HepG2 (cell line): ENCODE measurements around the gene TWIST2. TPM values are rescaled to one million over a fixed set of nuclear protein-coding genes. Genes with fewer than 3 reads are reported as not detected.

Source experiments
- ATAC-seq: fragments of 200-7000 bp; cut with Tn5 transposase; 3 replicates; pipeline ENCODE4 v1.9.1; 2020; ENCODE audit warnings: mild to moderate bottlenecking, moderate library complexity
- BruUV-seq: library from RNA; stranded (reverse); fragments of 400-500 nt; replicated peaks from 2 replicates; lab custom pipeline; 2021; lab: Mats Ljungman, UMichigan
- CTCF ChIA-PET: fragments of 300-600 bp; formaldehyde crosslinking; extraction: SDS; loops from one replicate; lab custom pipeline; 2021; ENCODE audit warnings: low total read pairs, inconsistent platforms, low intra/inter-chr PET ratio; lab: Yijun Ruan, JAX
- POLR2A ChIA-PET: fragments of 350-600 bp; sonication (Branson Sonifier 250); formaldehyde crosslinking; loops from one replicate; lab custom pipeline; 2020; ENCODE audit warnings: antibody characterized with exemption, inconsistent platforms; lab: Yijun Ruan, JAX
- DNase-seq: peaks from one replicate; pipeline ENCODE4 v3.0.0-alpha.2; 2015; ENCODE audit warnings: low spot score
- FAIRE-seq: peaks from 3 replicates; lab custom pipeline; 2011; peaks lifted over from hg19 to GRCh38; lab: Jason Lieb, UNC
- H2AFZ ChIP-seq: one replicate; pipeline ENCODE4 v1.6.1; 2011; ENCODE audit warnings: low read length, inconsistent platforms
- H3K27ac ChIP-seq: fragments of 300-600 bp; 3 replicates; pipeline ENCODE4 v1.8.0; 2011; ENCODE audit warnings: mixed run types, mild to moderate bottlenecking, mixed read lengths, low read length, inconsistent platforms; ENCODE audit not compliant: insufficient read depth; ENCODE audit errors: extremely low read length
- H3K27me3 ChIP-seq, 2 experiments: fragments of 200-600 bp in 1 of 2; 2 replicates in 1 of 2; 3 replicates in 1 of 2; pipeline versions ENCODE4 v1.6.0 to v1.8.0; 2011; ENCODE audit warnings: low read length in 2 of 2, mild to moderate bottlenecking in 2 of 2, moderate library complexity in 2 of 2, inconsistent platforms in 1 of 2; ENCODE audit not compliant: insufficient read depth in 2 of 2, control insufficient read depth in 1 of 2
- H3K36me3 ChIP-seq, 2 experiments: fragments of 200-600 bp in 1 of 2; replicated peaks in 1 of 2; 2 replicates in 1 of 2; 3 replicates in 1 of 2; pipeline versions ENCODE4 v1.5.1 to v1.8.0; 2011; ENCODE audit warnings: low read length in 2 of 2, inconsistent platforms in 1 of 2; ENCODE audit not compliant: insufficient read depth in 2 of 2, control insufficient read depth in 1 of 2
- H3K4me1 ChIP-seq: 2 replicates; pipeline ENCODE4 v1.5.1; 2012; ENCODE audit warnings: low read length, inconsistent platforms; ENCODE audit not compliant: insufficient read depth
- H3K4me2 ChIP-seq: 2 replicates; pipeline ENCODE4 v1.6.0; 2011; ENCODE audit warnings: low read depth, low read length, inconsistent platforms
- H3K4me3 ChIP-seq, 3 experiments: fragments of 200-600 bp in 1 of 3; sonication (generic), shearing (Covaris generic) in 1 of 3; replicated peaks in 1 of 3; 2 replicates each; pipeline ENCODE4 v1.5.1; 2011 to 2016; ENCODE audit warnings: low read length in 3 of 3, inconsistent platforms in 2 of 3, low read depth in 2 of 3, mild to moderate bottlenecking in 2 of 3, control low read depth in 1 of 3, mixed read lengths in 1 of 3; ENCODE audit not compliant: insufficient read depth in 1 of 3
- H3K79me2 ChIP-seq: one replicate; pipeline ENCODE4 v1.6.1; 2011; ENCODE audit warnings: low read length, inconsistent platforms; ENCODE audit not compliant: insufficient read depth
- H3K9ac ChIP-seq: 2 replicates; pipeline ENCODE4 v1.6.0; 2011; ENCODE audit warnings: mild to moderate bottlenecking, low read depth, low read length, inconsistent platforms; ENCODE audit not compliant: insufficient read depth
- H3K9me3 ChIP-seq: 2 replicates; pipeline ENCODE4 v1.5.1; 2012; ENCODE audit warnings: mild to moderate bottlenecking, low read length
- H4K20me1 ChIP-seq: 2 replicates; pipeline ENCODE4 v1.6.0; 2011; ENCODE audit warnings: inconsistent platforms, mild to moderate bottlenecking, low read length, moderate library complexity; ENCODE audit not compliant: insufficient read depth
- AHDC1 ChIP-seq: sonication (generic); formaldehyde crosslinking; IDR thresholded peaks from 2 replicates; pipeline ENCODE4 v1.5.1; 2020; ENCODE audit warnings: mild to moderate bottlenecking, missing genetic modification reagents, borderline replicate concordance
- HNRNPH1 ChIP-seq: fragments of 200-400 bp; formaldehyde crosslinking; optimal IDR thresholded peaks from 2 replicates; pipeline ENCODE3; 2017; ENCODE audit warnings: mild to moderate bottlenecking, low read depth, low read length
- MEIS2 ChIP-seq: sonication (generic); formaldehyde crosslinking; IDR thresholded peaks from 2 replicates; pipeline ENCODE4 v1.9.0; 2021; ENCODE audit warnings: mild to moderate bottlenecking, missing genetic modification reagents
- NFYC ChIP-seq: IDR thresholded peaks from 2 replicates; pipeline ENCODE4 v1.6.1; 2016; ENCODE audit warnings: missing genetic modification reagents, missing compliant biosample characterization
- ZMYM2 ChIP-seq: sonication (generic); formaldehyde crosslinking; IDR thresholded peaks from 2 replicates; pipeline ENCODE4 v1.8.0; 2022; ENCODE audit warnings: mild to moderate bottlenecking, missing genetic modification reagents
- ZNF121 ChIP-seq: sonication (generic); formaldehyde crosslinking; IDR thresholded peaks from 2 replicates; pipeline ENCODE4 v1.5.0; 2020; ENCODE audit warnings: mild to moderate bottlenecking, missing genetic modification reagents
- ZNF775 ChIP-seq: sonication (generic); formaldehyde crosslinking; IDR thresholded peaks from 2 replicates; pipeline ENCODE4 v1.4.0; 2020; ENCODE audit warnings: missing genetic modification reagents, mild to moderate bottlenecking, moderate library complexity, borderline replicate concordance
- ZSCAN25 ChIP-seq: sonication (generic); formaldehyde crosslinking; IDR thresholded peaks from 2 replicates; pipeline ENCODE4 v1.8.0; 2022; ENCODE audit warnings: mild to moderate bottlenecking, missing genetic modification reagents
- WGBS: methylation state at CpG from one replicate; pipeline ENCODE4 v1.1.6; 2017; ENCODE audit warnings: low lambda C conversion rate; 5-methylcytosine and 5-hydroxymethylcytosine counted together
- in situ Hi-C: cut with HindIII; loops from 2 replicates; pipeline ENCODE4 v1.10.0; 2017; ENCODE audit warnings: low pct_unique_long_range_greater_than_20kb; ENCODE audit not compliant: extremely low pct_ligation_motif_present
- intact Hi-C: fragments of 100-400 bp; cut with micrococcal nuclease; formaldehyde crosslinking; loops from one replicate; pipeline ENCODE4 v1.10.0; 2022; ENCODE audit not compliant: unreplicated experiment
- polyA plus RNA-seq, 8 experiments: library from polyadenylated mRNA; depleted of rRNA in 3 of 8; stranded (reverse) in 7 of 8; unstranded in 1 of 8; fragments of >200 nt; fragmentation: Illumina TruSeq in 4 of 8; extraction: Trizol in 4 of 8; gene quantifications; 2 replicates each; pipeline versions ENCODE4 v1.2.1 to v1.2.3, GENCODE V29; 2011 to 2016; ENCODE audit warnings: low read depth in 4 of 8, missing spikeins in 1 of 8, mixed read lengths in 1 of 8; ENCODE audit not compliant: insufficient read depth in 1 of 8
- total RNA-seq, 5 experiments: library from RNA; depleted of rRNA; stranded (reverse); fragments of >200 nt; fragmentation: Illumina TruSeq; extraction: Trizol; gene quantifications; 2 replicates each; pipeline ENCODE4 v1.2.3, GENCODE V29; 2016; ENCODE audit warnings: low read depth in 1 of 5

Gene TWIST2
- total and polyA plus RNA-seq, 2 of the 13 experiments (the other 11 are each of a cell fraction or from before 2014, with no cell fraction given): 0.08 to 0.11 TPM

- in situ Hi-C loops (no loop called here), intact Hi-C loops (no loop called here)
- no peaks in the 10 kb centered on the region for H3K79me2 ChIP-seq
- TF ChIP-seq MEIS2 (CRISPR knock-in tag) (no peak), ZMYM2 (no peak), AHDC1 (CRISPR knock-in tag) (no peak), ZNF775 (no peak), HNRNPH1 (no peak), NFYC (CRISPR knock-in tag) (no peak), ZNF121 (CRISPR knock-in tag) (no peak), ZSCAN25 (no peak)
- H3K4me2 ChIP-seq: no peak overlapping the region
- no peaks in the 10 kb centered on the region for H3K36me3 ChIP-seq
- no peaks in the 10 kb centered on the region; the same call in 1 of the 2 replicates for H4K20me1 ChIP-seq
- FAIRE-seq: no peak
- H3K9ac ChIP-seq: no peak overlapping the region
- no TSS peak for BruUV-seq
- POLR2A ChIA-PET: no interaction called here
- 30% methylated on average over 18 of the region's 22 CpGs for WGBS
- H3K27ac ChIP-seq: no peak overlapping the region
- no peak overlapping the region for H3K4me3 ChIP-seq
- peaks cover 5% of the 10 kb centered on the region for H3K4me1 ChIP-seq
- no peaks in the 10 kb centered on the region for H3K9me3 ChIP-seq
- H3K27me3 ChIP-seq: peaks cover 10 to 59% of the 10 kb centered on the region in 2 experiments
- H2AFZ ChIP-seq: no peak overlapping the region
- ATAC-seq: no peak
- DNase-seq: no peak
- CTCF ChIA-PET: no interaction called here
Observed at GRCh38 chr2:238913931-238914647, 66.2 kb downstream of the TWIST2 start.
